Neural progenitor cell (in vitro differentiated cells): Measurements from ENCODE around the gene FAM234B. TPM values are rescaled to one million over a fixed set of nuclear protein-coding genes. Genes with fewer than 3 reads are reported as not detected.

Experiments used
- DNase-seq: peaks from one replicate; pipeline ENCODE4 v3.0.0-alpha.2; 2016; ENCODE audit warnings: low spot score
- H2AFZ ChIP-seq: fragments of 200-600 bp; sonication (generic); replicated peaks from 2 replicates; pipeline ENCODE4 v1.6.1; 2016; ENCODE audit warnings: antibody characterized with exemption
- H3F3A ChIP-seq: fragments of 200-600 bp; sonication (generic); 2 replicates; pipeline ENCODE4 v1.6.1; 2016; ENCODE audit warnings: antibody characterized with exemption, low read depth
- H3K27ac ChIP-seq: fragments of 200-600 bp; sonication (generic); 2 replicates; pipeline ENCODE4 v1.5.1; 2016; ENCODE audit warnings: mild to moderate bottlenecking
- H3K27me3 ChIP-seq: fragments of 200-600 bp; sonication (generic); 2 replicates; pipeline ENCODE4 v1.6.1; 2016; ENCODE audit warnings: mild to moderate bottlenecking, moderate library complexity
- H3K36me3 ChIP-seq: fragments of 200-600 bp; sonication (generic); 2 replicates; pipeline ENCODE4 v1.5.1; 2016
- H3K4me1 ChIP-seq: fragments of 200-600 bp; sonication (generic); 2 replicates; pipeline ENCODE4 v1.6.1; 2016; ENCODE audit warnings: mixed run types
- H3K4me2 ChIP-seq: fragments of 200-600 bp; sonication (generic); 2 replicates; pipeline ENCODE4 v1.6.1; 2016
- H3K4me3 ChIP-seq: fragments of 200-600 bp; sonication (generic); 2 replicates; pipeline ENCODE4 v1.5.1; 2016
- H3K79me2 ChIP-seq: fragments of 200-600 bp; sonication (generic); 2 replicates; pipeline ENCODE4 v1.6.1; 2016; ENCODE audit warnings: low read depth
- H3K9ac ChIP-seq: fragments of 200-600 bp; sonication (generic); 2 replicates; pipeline ENCODE4 v1.6.1; 2016
- H3K9me3 ChIP-seq: fragments of 200-600 bp; sonication (generic); 2 replicates; pipeline ENCODE4 v1.5.1; 2016; ENCODE audit warnings: low read depth
- H4K20me1 ChIP-seq: fragments of 200-600 bp; sonication (generic); 2 replicates; pipeline ENCODE4 v1.6.1; 2016; ENCODE audit warnings: low read depth
- H3K27ac Mint-ChIP-seq: 3 replicates; pipeline ENCODE4 v1.8.0; 2021; ENCODE audit warnings: mixed read lengths
- H3K27me3 Mint-ChIP-seq: 2 replicates; pipeline ENCODE4 v1.8.0; 2022; ENCODE audit warnings: low read depth, mild to moderate bottlenecking, inconsistent platforms, moderate library complexity, mixed read lengths; ENCODE audit not compliant: insufficient read depth
- H3K36me3 Mint-ChIP-seq: 3 replicates; pipeline ENCODE4 v1.8.0; 2021; ENCODE audit warnings: mixed read lengths
- H3K4me1 Mint-ChIP-seq: 3 replicates; pipeline ENCODE4 v1.8.0; 2021; ENCODE audit warnings: mixed read lengths
- H3K4me3 Mint-ChIP-seq: 3 replicates; pipeline ENCODE4 v1.8.0; 2021; ENCODE audit warnings: mild to moderate bottlenecking, moderate library complexity, mixed read lengths
- H3K9me3 Mint-ChIP-seq: 3 replicates; pipeline ENCODE4 v1.8.0; 2020; ENCODE audit warnings: mixed read lengths
- CTCF ChIP-seq: fragments of 200-600 bp; sonication (generic); IDR thresholded peaks from 2 replicates; pipeline ENCODE4 v1.5.1; 2017; ENCODE audit warnings: antibody characterized with exemption, mild to moderate bottlenecking
- EZH2 ChIP-seq: fragments of 200-600 bp; sonication (generic); IDR thresholded peaks from 2 replicates; pipeline ENCODE4 v1.6.1; 2017; ENCODE audit warnings: antibody characterized with exemption, mild to moderate bottlenecking, moderate library complexity
- EZH2phosphoT487 ChIP-seq: fragments of 200-600 bp; sonication (generic); IDR thresholded peaks from 2 replicates; pipeline ENCODE4 v1.6.1; 2017; ENCODE audit warnings: antibody characterized with exemption
- total RNA-seq: library from RNA; depleted of rRNA; stranded (reverse); fragments of >200 nt; gene quantifications from 2 replicates; pipeline ENCODE4 v1.2.3, GENCODE V29; 2015; ENCODE audit warnings: low replicate concordance

Gene FAM234B
- total RNA-seq, 1 donor from 2014 or later, result 20.8 TPM

GRCh38 chr12:13103391-13104033, 59.3 kb downstream of the FAM234B start, which contains the start of gene GSG1:
Gene GSG1 (minus strand): TSS chr12:13103667. CDS start chr12:13103512, 155 bp downstream.
- Mint-ChIP-seq H3K36me3 (no peaks in the 10 kb centered on the region), H3K4me1 (peaks cover 41% of the 10 kb centered on the region), H3K27ac (peak within 1 kb of the TSS; percentile 64), H3K27me3 (peaks cover 6% of the 10 kb centered on the region), H3K4me3 (no peak within 1 kb of the TSS), H3K9me3 (peaks cover 18% of the 10 kb centered on the region)
- Histone ChIP-seq H3K79me2 (no peaks in the 10 kb centered on the region), H3K9ac (no peak within 1 kb of the TSS), H3F3A (peaks cover 19% of the 10 kb centered on the region), H3K27me3 (no peaks in the 10 kb centered on the region), H3K36me3 (no peaks in the 10 kb centered on the region), H3K4me3 (no peak within 1 kb of the TSS), H3K27ac (no peak within 1 kb of the TSS), H2AFZ (peak within 1 kb of the TSS; percentile 67), H3K4me2 (no peak within 1 kb of the TSS), H3K4me1 (peaks cover 17% of the 10 kb centered on the region), H4K20me1 (no peaks in the 10 kb centered on the region), H3K9me3 (peaks cover 3% of the 10 kb centered on the region)
- DNase-seq, result no peak
- TF ChIP-seq CTCF (no peak), EZH2phosphoT487 (no peak), EZH2 (no peak)

GRCh38 chr12:13104409-13104808, 60.2 kb downstream of the FAM234B start:
- no peak for DNase-seq
- no peak overlapping the region for H2AFZ ChIP-seq
- peaks cover 5% of the 10 kb centered on the region for H3K9me3 ChIP-seq
- H3K4me1 ChIP-seq, result peaks cover 16% of the 10 kb centered on the region
- no peak overlapping the region for H3K4me3 ChIP-seq
- no peaks in the 10 kb centered on the region for H3K36me3 ChIP-seq
- no peaks in the 10 kb centered on the region for H3K79me2 ChIP-seq
- Mint-ChIP-seq H3K4me3 (no peak overlapping the region), H3K27me3 (peaks cover 6% of the 10 kb centered on the region), H3K36me3 (peaks cover 2% of the 10 kb centered on the region), H3K4me1 (peaks cover 32% of the 10 kb centered on the region), H3K9me3 (peaks cover 23% of the 10 kb centered on the region), H3K27ac (no peak overlapping the region)
- no peaks in the 10 kb centered on the region for H4K20me1 ChIP-seq
- H3K9ac ChIP-seq, result no peak overlapping the region
- peaks cover 19% of the 10 kb centered on the region for H3F3A ChIP-seq
- no peaks in the 10 kb centered on the region for H3K27me3 ChIP-seq
- no peak for TF ChIP-seq CTCF
- TF ChIP-seq EZH2, result no peak
- no peak for TF ChIP-seq EZH2phosphoT487
- no peak overlapping the region for H3K27ac ChIP-seq
- H3K4me2 ChIP-seq, result no peak overlapping the region

- Mint-ChIP-seq H3K4me1 (peaks cover 20% of the 10 kb centered on the region), H3K36me3 (peaks cover 3% of the 10 kb centered on the region), H3K27me3 (peaks cover 6% of the 10 kb centered on the region), H3K4me3 (no peak overlapping the region), H3K27ac (no peak overlapping the region), H3K9me3 (peaks cover 32% of the 10 kb centered on the region)
- Histone ChIP-seq H3K79me2 (no peaks in the 10 kb centered on the region), H3K4me3 (no peak overlapping the region), H3F3A (peaks cover 12% of the 10 kb centered on the region), H3K27ac (no peak overlapping the region), H4K20me1 (no peaks in the 10 kb centered on the region), H3K27me3 (no peaks in the 10 kb centered on the region), H3K9me3 (peaks cover 5% of the 10 kb centered on the region), H3K4me2 (no peak overlapping the region), H3K9ac (no peak overlapping the region), H3K4me1 (peaks cover 7% of the 10 kb centered on the region), H3K36me3 (no peaks in the 10 kb centered on the region), H2AFZ (no peak overlapping the region)
- DNase-seq, result no peak
- no peak for TF ChIP-seq EZH2
- no peak for TF ChIP-seq CTCF
- no peak for TF ChIP-seq EZH2phosphoT487
These were observed 61.6 kb downstream of the FAM234B start for GRCh38 chr12:13105781-13106180.
